Keratinocyte (primary cell): ENCODE data around the gene LY86. TPM values are rescaled to one million over a fixed set of nuclear protein-coding genes. Genes with fewer than 3 reads are reported as not detected.

Experiments
- DNase-seq: peaks from one replicate; pipeline ENCODE4 v3.0.0-alpha.2; 2011; ENCODE audit warnings: low read depth, missing footprints, low spot score
- FAIRE-seq: peaks from 2 replicates; lab custom pipeline; 2011; peaks lifted over from hg19 to GRCh38; lab: Jason Lieb, UNC
- H2AFZ ChIP-seq: 2 replicates; pipeline ENCODE4 v1.6.0; 2012; ENCODE audit warnings: low read length, control low read depth, inconsistent platforms; ENCODE audit not compliant: control insufficient read depth
- H3K27ac ChIP-seq: 2 replicates; pipeline ENCODE4 v1.5.1; 2011; ENCODE audit warnings: low read length; ENCODE audit not compliant: control insufficient read depth, insufficient read depth
- H3K27me3 ChIP-seq: 3 replicates; pipeline ENCODE4 v1.6.0; 2011; ENCODE audit warnings: low read length; ENCODE audit not compliant: control insufficient read depth, insufficient read depth; ENCODE audit errors: extremely low read depth
- H3K36me3 ChIP-seq, 2 experiments: 2 replicates in 1 of 2; 3 replicates in 1 of 2; pipeline ENCODE4 v1.5.1; 2011; ENCODE audit warnings: low read length in 2 of 2, mild to moderate bottlenecking in 1 of 2; ENCODE audit not compliant: control insufficient read depth in 2 of 2, insufficient read depth in 2 of 2; ENCODE audit errors: extremely low read depth in 1 of 2
- H3K4me1 ChIP-seq: 3 replicates; pipeline ENCODE4 v1.5.1; 2011; ENCODE audit warnings: low read length; ENCODE audit not compliant: control insufficient read depth, insufficient read depth; ENCODE audit errors: extremely low read depth
- H3K4me2 ChIP-seq: 3 replicates; pipeline ENCODE4 v1.6.0; 2011; ENCODE audit warnings: low read depth, low read length; ENCODE audit not compliant: control insufficient read depth, insufficient read depth; ENCODE audit errors: extremely low read depth
- H3K4me3 ChIP-seq, 3 experiments: fragments of 200-600 bp in 1 of 3; sonication (generic) in 1 of 3; 2 replicates in 2 of 3; 3 replicates in 1 of 3; pipeline ENCODE4 v1.5.1; 2011 to 2016; ENCODE audit warnings: low read length in 3 of 3, mild to moderate bottlenecking in 3 of 3, control low read depth in 2 of 3, inconsistent platforms in 1 of 3, low read depth in 1 of 3, mixed read lengths in 1 of 3, mixed run types in 1 of 3, moderate library complexity in 1 of 3; ENCODE audit not compliant: control insufficient read depth in 2 of 3, insufficient read depth in 2 of 3; ENCODE audit errors: extremely low read depth in 1 of 3
- H3K79me2 ChIP-seq: 2 replicates; pipeline ENCODE4 v1.6.0; 2012; ENCODE audit warnings: low read length; ENCODE audit not compliant: control insufficient read depth, insufficient read depth
- H3K9ac ChIP-seq: 3 replicates; pipeline ENCODE4 v1.6.0; 2011; ENCODE audit warnings: low read length; ENCODE audit not compliant: control insufficient read depth, insufficient read depth; ENCODE audit errors: extremely low read depth
- H3K9me1 ChIP-seq: 3 replicates; pipeline ENCODE4 v1.6.0; 2011; ENCODE audit warnings: low read length; ENCODE audit not compliant: control insufficient read depth, insufficient read depth; ENCODE audit errors: extremely low read depth
- H3K9me3 ChIP-seq: 2 replicates; pipeline ENCODE4 v1.5.1; 2012; ENCODE audit warnings: low read depth, low read length; ENCODE audit not compliant: control insufficient read depth
- H4K20me1 ChIP-seq: 3 replicates; pipeline ENCODE4 v1.6.0; 2011; ENCODE audit warnings: low read length; ENCODE audit not compliant: control insufficient read depth, insufficient read depth; ENCODE audit errors: extremely low read depth
- CTCF ChIP-seq, 3 experiments: IDR thresholded peaks in 1 of 3; conservative IDR thresholded peaks in 1 of 3; optimal IDR thresholded peaks in 1 of 3; 2 replicates in 2 of 3; 3 replicates in 1 of 3; pipeline versions ENCODE3 to v1.5.1; 2011; ENCODE audit warnings: low read length in 3 of 3, mild to moderate bottlenecking in 3 of 3, moderate library complexity in 2 of 3, control low read depth in 1 of 3, inconsistent platforms in 1 of 3; ENCODE audit not compliant: insufficient read depth in 2 of 3; ENCODE audit errors: extremely low read depth in 1 of 3
- EZH2 ChIP-seq: IDR thresholded peaks from one replicate; pipeline ENCODE4 v1.6.1; 2012; ENCODE audit warnings: inconsistent platforms, mild to moderate bottlenecking, low read length, moderate library complexity
- dilution Hi-C: fragments of 300-500 bp; cut with MboI; formaldehyde crosslinking; loops from one replicate; pipeline ENCODE4 v1.7.0; 2020; ENCODE audit warnings: low sequenced_read_pairs; ENCODE audit not compliant: extremely low pct_ligation_motif_present
- polyA plus RNA-seq, 5 experiments: library from polyadenylated mRNA; depleted of rRNA in 3 of 5; stranded (reverse) in 3 of 5; stranded (forward) in 1 of 5; unstranded in 1 of 5; fragments of >200 nt; gene quantifications; 1 replicate in 1 of 5; 2 replicates in 3 of 5; 3 replicates in 1 of 5; pipeline versions ENCODE4 v1.2.1 to v1.2.3, GENCODE V29; 2011 to 2012; ENCODE audit warnings: missing spikeins in 2 of 5, low read depth in 1 of 5, low replicate concordance in 1 of 5

Gene LY86
- polyA plus RNA-seq, 1 donor (not counting 4 experiments of a cell fraction or from before 2014, with no cell fraction given) = not detected

- no peak overlapping the region for H3K4me3 ChIP-seq
- no peak for FAIRE-seq
- H3K9me3 ChIP-seq = no peaks in the 10 kb centered on the region
- no peaks in the 10 kb centered on the region for H3K9me1 ChIP-seq
- no peaks in the 10 kb centered on the region for H4K20me1 ChIP-seq
- no peaks in the 10 kb centered on the region for H3K4me1 ChIP-seq
- no peaks in the 10 kb centered on the region for H3K79me2 ChIP-seq
- H3K4me2 ChIP-seq = no peak overlapping the region
- H3K9ac ChIP-seq = no peak overlapping the region
- no peaks in the 10 kb centered on the region for H3K36me3 ChIP-seq
- no peak for DNase-seq
- H3K27ac ChIP-seq = no peak overlapping the region
- peaks cover 3% of the 10 kb centered on the region for H3K27me3 ChIP-seq
- no peak overlapping the region for H2AFZ ChIP-seq
- dilution Hi-C loops = no loop called here
- TF ChIP-seq CTCF (optimal IDR thresholded peaks at IDR 0.05 in 1 of 3, IDR thresholded peaks at IDR 0.05 in 1 of 3, conservative IDR thresholded peaks at IDR 0.05 in 1 of 3; ENCODE audit: extremely low read depth in 1 of 3, insufficient read depth in 2 of 3, low read length in 3 of 3) (no peak), EZH2 (no peak)
Measured at GRCh38 chr6:6635291-6635690, 46.8 kb downstream of the LY86 start.

GRCh38 chr6:6635869-6636268 lies 47.3 kb downstream of the LY86 start:
- H3K4me2 ChIP-seq = no peak overlapping the region
- H3K9me3 ChIP-seq = no peaks in the 10 kb centered on the region
- TF ChIP-seq CTCF (optimal IDR thresholded peaks at IDR 0.05 in 1 of 3, IDR thresholded peaks at IDR 0.05 in 1 of 3, conservative IDR thresholded peaks at IDR 0.05 in 1 of 3; ENCODE audit: extremely low read depth in 1 of 3, insufficient read depth in 2 of 3, low read length in 3 of 3) (no peak), EZH2 (no peak)
- H2AFZ ChIP-seq = no peak overlapping the region
- H3K4me1 ChIP-seq = no peaks in the 10 kb centered on the region
- no peak overlapping the region for H3K9ac ChIP-seq
- no peak overlapping the region for H3K27ac ChIP-seq
- no peaks in the 10 kb centered on the region for H4K20me1 ChIP-seq
- DNase-seq = no peak
- H3K9me1 ChIP-seq = no peaks in the 10 kb centered on the region
- FAIRE-seq = no peak
- H3K36me3 ChIP-seq = no peaks in the 10 kb centered on the region
- H3K27me3 ChIP-seq = no peaks in the 10 kb centered on the region
- H3K79me2 ChIP-seq = no peaks in the 10 kb centered on the region
- H3K4me3 ChIP-seq = no peak overlapping the region
- dilution Hi-C loops = no loop called here
